Activated CD4-positive, CD25-positive, alpha-beta regulatory T cell treated with anti-CD3 and anti-CD28 coated beads, Interleukin-2, amount 50 U/mL, for 72 hours (primary cell): ENCODE results near the gene POLR3G.

Experiments used
- DNase-seq: peaks from one replicate; pipeline ENCODE4 v3.0.0; 2021

The POLR3G gene, protein sequence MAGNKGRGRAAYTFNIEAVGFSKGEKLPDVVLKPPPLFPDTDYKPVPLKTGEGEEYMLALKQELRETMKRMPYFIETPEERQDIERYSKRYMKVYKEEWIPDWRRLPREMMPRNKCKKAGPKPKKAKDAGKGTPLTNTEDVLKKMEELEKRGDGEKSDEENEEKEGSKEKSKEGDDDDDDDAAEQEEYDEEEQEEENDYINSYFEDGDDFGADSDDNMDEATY

DNA sequence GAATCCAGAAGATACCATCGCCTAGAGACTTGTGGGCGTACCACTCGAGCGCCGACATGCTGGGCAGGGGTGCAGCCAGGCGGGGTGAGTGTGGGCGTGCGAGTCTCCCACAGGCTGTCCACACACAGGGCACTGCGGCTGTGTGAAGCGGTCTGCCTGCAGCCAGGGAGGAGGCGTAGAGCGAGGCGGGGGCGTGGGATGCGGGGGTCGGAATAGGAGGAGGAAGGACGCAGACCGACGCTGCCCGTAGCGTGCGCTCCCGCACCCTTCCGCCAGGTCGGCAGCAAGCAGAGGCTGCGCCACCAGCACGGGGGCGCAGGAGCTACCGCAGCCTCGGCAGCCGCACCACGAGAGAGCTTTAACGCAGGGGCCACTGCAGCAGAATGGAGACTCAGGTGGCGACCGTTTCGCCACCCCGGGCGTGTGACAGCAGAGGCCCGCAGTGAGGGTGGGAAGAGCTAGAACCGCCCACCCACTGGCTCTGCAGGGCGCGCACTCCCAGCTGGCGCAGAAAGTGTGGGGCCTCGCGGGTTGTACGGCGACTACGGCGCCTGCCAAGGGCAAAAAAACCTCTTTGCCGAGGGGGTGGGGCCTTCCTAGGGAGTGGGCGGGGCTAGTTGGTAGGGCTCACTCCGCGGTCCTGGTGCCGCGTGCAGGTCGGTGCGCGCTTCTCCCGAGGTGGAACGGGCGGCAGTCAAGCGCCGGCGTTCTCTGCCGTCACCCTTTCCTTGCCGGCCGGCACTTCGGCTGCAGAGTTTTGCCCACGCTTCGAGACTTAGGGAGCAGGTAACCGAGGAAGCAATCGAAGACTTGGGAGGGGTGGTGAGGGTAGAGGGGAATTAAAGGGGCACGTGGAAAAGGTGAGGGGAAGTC is at the start of gene POLR3G, which contains the start of gene MBLAC2:
POLR3G (plus strand) TSS at position 630 of the 873 bp plus-strand sequence. CDS start 10,704 bp downstream, outside the sequence.
MBLAC2 (minus strand) TSS at position 537 of the 873 bp plus-strand sequence; CDS start at position 58, 479 bp downstream.
- peak; percentile 88 for DNase-seq

DNA sequence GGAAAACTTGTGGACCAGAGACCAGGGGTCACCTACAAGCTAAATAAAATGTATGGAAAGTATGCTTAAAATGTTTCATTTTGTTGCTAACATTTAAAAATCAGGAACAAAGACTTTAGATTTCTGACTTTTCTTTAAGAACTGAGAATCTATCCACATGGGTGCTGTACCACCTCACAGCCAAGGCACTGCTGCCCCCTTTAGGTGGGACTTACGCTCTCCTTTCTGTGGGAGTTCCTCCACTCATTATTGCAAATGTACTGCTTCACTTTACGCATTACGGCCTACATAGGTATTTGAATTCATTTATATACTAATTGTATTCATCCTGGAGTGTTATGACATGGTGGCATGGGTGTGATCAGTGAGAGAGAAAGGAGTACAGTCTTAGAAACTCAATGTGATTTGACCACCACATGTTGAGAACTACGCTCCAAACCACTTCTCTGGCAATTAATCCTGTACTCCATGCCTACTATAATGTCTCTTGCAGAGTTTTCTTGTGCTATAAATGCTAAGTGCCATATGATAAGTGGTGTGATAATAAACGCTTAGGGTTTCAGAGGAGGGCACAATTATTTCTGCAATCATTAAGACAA is 40.4 kb upstream of the POLR3G start:
- no peak for DNase-seq

DNA sequence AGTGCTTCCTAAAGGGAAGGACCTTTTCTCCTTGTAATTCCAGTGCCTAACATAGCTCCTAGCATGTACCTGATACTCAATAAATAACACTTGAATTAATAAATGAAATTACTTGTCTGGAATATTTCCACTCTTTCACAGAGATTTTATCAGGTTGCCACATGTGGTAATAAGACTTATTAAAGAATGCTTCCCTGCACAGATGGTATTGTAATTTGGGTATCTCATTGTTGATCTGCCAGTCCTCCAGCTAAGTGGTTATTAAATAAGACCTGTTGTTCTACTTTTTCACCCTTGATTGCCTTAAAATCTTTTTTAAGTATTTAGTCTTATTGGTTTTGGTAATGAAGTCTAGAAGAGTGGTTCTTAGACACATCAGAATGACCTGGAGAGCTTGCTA is 37.0 kb upstream of the POLR3G start:
- DNase-seq, result no peak

DNA sequence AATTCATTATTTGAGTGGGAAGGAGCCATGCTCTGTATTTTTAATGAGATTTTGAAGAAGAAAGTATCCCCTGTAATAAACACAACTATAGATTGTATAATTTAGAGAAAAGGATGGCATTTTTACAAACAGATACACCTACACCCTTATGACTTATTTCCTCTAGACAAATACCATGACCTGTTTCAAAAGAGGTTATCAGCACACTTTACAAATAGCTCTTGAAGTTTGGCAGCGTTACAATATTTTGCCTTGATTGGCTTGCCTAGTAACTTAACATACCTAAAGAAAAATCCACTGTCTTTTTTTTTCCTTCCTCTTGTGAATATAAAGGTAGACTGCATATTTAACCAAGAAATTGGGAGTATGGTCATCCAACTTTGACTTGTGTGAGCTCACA is 36.6 kb upstream of the POLR3G start:
- DNase-seq, result no peak

DNA sequence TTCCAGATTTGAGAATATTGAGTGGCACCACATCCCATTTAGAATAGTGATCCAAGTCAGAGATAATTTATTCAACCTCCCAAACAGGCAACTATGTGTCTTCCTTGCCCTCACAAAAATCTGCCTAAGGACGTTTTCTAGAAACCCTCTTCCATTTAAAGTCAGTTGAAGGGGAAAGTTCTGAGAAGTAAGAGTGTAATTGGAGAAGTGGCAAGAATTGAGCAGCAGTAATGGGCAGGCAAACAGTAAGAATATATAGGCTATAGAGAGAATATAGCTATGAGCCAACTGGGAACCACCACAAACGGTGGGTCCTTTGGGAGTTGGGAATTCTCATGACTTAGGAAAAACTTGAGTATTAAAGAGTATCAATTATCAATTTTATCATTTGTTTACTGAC is 34.0 kb upstream of the POLR3G start:
- DNase-seq, result no peak

DNA sequence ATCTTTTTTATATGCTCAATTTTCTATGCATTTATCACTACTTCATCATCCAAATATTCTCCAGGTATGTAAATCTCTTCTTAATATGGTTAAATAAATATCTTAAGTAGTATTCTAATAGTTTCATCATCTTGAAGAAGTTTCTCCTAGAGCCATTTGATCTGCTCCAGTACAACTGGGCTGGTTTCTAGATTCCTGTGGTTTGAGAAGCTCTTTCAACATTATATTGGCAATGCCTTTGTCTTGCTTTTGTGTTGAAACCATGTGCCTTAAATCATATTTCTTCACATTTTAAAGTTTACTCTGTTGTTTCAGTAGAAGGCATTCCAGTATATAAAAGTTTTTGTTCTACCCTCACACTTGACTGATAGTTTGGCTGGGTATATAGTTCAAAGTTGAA is 27.7 kb upstream of the POLR3G start:
- no peak for DNase-seq

DNA sequence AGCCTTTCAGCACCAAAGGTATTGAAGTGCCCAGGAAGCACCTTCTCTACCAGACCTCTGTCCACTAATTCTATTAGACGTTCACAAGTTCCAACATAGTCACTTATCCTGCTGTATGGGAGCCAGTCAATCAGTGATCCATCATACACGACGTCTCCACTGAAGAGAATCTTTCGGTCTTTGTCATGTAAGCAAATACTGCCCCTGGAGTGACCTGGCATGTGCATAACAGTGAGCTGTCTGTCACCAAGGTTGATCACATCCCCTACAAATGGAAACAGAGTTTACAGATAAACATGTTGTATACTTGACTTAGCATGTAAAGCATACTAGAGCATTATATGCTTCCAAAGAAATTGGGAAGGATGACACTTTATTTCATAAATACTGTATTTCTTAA is 13.4 kb upstream of the POLR3G start:
- DNase-seq, result no peak

DNA sequence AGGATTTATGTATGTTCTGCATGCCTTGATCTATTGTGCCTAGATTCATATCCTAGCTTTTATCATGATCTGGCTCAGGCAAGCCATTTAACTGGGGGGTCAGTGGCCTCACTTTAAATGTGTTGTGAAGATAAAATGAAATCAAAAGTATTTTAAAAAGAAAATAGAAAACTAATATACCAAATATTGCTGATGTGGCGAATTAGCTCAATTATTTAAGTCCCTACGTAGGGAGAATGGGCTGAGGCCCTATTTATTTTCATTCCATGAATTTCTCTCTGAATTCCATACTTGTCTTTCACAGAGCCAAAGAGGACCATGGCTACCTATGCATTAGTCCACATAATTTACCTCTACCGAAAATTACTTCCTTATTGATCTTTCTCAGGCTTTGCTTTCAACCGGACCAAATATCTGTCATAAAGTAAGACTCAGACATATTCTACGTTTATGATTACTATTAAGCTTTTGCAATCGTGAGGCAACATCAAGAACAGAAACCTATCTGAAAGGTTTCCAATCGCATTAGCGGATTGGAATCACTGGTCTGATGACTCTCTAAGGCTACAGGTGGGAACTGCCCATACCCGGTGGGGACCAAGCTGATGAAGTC is 1.8 kb upstream of the POLR3G start:
- no peak for DNase-seq

DNA sequence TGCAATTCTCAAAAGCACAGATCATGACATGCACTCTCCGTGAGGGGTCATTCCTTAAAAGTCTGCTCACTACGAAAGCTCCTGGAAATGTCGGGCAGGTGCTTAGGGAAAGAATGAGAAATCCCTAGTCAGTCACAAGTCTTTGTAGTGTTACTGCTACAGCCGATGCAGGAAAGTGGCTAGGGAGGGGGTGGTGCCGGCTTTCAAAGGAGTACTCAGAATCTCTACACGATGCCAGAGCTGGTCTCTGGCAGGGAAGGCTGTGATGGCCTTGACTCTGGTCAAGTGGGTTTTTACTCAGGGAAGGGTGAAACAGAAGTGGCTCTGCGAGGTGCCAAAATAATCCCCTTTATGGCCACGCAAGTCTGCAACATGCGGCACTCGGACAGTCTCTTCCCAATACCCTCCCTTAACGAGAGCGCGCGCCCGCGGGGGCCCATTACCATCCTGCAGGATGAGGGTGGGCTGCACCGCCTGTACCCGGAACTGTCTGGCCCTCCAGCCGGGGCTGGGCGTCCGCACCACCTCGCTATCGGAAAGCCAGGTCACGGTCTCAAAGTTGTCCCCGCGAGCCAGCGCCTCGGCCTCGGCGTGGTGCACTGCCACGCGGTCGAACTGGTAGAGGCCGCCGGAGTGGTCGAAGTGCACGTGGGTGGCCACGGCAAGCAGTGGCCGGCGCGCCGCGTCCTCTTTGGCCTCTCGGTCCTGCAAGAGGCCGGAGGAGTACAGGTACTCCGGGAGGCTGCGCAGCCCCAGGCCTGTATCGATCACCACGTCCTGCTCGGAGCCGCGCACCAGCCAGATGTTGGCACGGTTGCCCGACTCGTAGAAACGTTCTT is 1.0 kb upstream of the POLR3G start:
- DNase-seq, result no peak

DNA sequence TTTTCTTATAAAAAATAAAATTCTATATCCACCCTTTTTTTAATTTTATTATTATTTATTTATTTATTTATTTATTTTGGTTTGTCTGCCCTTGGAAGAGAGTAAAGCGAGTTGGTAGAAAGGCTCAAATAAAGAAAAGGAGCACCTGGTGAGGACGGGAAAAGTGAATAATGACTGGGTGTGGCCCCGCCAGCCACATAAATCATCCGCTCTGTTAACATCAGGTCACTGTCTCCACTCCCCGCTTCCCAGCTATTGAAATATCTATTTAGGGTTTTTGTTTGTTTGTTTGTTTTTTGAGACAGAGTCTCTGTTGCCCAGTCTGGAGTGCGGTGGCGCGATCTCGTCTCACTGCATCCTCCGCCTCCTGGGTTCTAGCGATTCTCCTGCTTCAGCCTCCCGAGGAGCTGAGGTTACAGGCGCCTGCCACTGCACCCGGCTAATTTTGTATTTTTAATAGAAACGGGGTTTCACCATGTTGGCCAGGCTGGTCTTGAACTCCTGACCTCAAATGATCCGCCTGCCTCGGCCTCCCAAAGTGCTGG is 844 bp downstream of the POLR3G start:
- no peak for DNase-seq

DNA sequence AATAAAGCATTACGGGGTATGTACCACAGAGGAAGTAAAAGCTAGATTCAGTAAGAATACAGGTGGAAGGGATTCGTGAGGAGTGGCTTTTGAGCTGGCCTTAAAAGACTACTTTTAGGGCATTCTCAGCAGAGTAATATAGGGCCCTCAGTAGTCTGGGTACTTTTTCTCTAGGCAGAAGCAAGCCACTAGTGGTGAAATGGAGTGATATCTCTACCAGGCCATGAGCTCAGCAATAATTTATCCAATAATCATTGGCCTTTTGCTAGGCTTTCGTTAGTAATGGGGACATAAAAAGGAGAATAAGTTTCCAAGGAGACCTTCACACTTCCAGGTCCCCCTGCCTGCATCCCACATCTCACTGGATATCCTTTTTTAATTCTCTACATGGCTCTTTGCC is 1.7 kb downstream of the POLR3G start:
- no peak for DNase-seq

DNA sequence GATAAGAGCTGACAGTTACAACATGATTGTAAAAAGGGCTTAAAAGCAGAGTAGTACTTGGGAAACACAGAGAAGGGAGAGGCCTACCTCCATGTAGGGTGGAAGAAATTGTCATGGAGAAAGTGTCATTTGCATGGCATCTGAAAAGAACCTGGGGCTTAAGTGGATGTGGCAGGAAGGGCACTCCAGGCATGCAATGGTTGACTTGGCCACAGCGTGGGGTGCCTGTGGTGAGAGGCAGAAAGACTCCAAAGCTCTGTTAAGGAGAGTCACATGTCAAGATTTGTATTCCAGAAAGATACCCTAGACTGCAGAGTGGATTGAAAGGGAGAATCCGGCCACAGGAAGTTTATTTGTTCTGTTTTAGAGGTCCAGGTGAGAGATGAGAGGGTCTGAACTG is 2.4 kb downstream of the POLR3G start:
- DNase-seq, result no peak

DNA sequence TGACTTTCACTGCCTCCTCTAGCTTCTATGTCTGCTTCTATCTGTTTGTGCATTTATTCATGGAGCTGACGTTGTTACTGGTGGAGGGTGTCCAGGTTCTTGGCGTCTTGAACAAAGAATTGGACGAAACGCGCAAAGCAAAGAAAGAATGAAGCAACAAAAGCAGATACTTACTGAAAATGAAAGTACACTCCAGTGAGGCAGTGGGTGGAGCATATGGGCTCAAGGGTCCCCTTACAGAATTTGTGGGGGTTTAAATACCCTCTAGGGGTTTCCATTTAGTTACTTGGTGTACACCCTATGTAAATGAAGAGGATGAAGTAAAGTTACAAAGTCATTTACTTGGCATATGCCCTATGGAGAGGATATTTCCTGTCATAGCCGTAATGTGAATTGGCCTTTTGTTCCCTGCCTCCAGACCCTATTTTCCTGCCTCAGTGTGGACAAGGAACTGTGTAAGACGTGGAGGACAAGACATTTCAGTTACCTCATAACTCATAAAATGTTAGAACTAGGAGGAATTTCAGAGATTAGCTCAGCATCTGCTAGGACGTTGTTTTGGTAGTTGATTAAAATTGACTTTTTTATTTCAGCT is 3.1 kb downstream of the POLR3G start:
- no peak for DNase-seq

DNA sequence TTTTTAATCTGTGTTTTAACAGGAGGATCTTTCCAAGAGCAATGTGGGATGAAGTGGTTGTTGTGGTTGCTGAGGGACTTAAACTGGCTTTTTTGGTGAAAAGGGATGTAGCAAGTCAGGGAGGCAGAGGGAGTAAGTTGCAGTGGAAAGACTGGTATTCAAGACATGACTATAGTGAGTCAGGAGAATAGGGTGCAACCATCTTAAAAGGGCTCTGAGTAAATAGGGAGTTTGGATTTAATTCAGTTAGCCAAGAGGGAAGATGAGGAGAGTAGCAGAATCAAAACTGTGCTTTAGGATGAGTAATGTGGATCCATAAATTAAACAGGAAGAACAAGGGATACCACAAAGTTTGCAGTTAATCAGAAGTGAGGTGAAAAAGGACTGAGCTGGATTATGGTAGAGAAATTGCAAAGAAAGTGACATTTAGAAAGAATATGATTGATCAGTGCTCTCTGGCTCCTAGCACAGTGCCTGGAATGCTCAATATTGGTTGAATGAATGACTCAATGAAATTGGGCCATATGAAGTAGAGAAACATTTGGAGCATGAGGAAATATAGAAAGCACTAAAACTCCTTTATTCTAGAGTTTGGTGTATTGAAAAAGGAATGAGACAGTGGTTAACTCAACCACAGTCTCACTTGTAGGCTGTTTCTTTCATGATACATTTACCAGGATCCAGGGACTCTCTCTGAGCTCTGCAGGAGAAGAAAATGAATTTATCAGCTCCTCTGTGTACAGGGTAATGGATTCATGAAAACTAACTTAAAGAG is 5.1 kb downstream of the POLR3G start:
- DNase-seq, result no peak

DNA sequence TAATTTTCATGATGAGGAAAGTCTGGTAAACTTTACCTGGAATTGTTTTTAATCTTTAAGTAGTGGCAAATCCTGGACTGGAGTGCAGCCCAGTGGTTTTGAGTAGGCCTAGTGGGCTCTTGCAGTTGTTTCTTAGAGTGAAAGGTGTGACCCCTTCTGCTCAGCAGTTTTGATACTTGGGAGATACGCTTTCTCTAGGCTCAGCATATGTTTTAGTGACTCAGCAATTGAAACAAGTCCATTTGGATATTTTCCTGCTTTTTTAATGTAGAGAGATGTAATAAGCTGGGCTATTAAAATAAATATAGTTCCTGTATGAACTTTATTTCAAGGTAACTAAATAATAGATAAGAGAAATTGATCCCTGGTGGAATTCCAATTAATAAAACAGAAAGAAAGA is 6.0 kb downstream of the POLR3G start:
- DNase-seq, result no peak

DNA sequence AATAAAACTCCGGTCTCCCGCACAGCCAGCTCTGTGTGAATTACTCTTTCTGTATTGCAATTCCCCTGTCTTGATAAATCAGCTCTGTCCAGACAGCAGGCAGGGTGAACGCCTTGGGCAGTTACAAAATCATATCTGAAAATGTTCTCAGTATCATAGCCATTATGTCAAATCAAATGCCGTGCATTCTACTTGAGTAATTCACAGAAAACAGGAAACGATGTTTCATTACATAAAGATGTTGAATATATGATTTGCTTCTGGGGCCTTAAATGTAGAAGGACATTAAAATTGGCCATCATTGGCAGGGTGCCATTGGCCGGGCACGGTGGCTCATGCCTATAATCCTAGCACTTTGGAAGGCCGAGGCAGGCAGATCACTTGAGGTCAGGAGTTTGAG is 8.5 kb downstream of the POLR3G start:
- no peak for DNase-seq

DNA sequence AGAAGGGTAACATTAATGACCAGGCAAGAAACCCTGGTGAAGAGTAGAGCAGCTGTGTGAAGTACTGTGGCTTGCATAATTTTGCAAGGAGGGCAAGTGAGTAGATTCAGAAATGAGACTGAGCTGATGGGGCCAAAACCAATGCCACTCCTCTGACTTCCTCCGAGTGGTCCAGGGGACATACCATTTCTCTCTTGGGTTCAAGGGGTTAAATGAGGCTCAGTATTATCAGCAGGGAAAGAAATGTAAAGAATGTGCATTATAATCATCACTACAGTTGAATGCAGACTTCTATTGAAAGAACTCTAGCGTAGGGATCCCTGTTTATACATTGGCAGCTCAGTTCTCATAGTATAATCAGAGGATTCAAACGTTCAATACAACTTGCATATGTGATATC is 9.9 kb downstream of the POLR3G start:
- DNase-seq, result no peak

DNA sequence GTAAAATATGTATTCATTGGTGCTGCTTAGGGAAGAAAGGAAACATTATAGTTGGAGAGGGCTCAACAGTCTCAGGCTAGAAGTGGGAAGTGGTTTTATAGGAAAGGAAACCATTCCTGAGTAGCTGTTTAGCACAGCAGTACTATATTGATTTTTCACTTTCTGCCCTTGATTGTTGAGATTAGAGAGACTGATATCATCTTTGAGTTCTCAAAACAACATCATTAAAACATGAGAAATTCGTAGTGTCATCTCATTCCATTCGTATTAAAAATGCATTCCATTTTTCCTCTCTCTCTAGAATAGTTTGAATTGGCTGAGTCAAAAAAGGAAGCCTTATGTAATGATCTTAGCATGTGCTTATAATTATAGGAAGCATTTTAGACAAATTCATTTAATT is 14.1 kb downstream of the POLR3G start:
- no peak for DNase-seq

DNA sequence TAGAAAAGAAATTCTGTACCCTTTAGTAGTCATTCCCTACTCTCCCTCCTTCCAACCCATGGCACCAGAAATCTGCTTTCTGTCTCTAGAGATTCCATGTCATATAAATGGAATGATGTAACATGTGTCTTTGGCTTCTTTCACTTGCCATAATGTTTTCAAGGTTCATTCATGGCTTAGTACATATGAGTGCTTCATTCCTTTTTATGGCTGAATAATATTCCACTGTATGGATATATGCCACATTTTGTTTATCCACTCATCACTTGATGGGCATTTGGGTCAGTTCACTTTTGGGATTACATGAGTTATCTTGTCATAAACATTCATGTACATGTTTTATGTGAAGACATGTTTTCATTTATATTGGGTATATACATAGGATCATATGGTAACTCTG is 19.4 kb downstream of the POLR3G start:
- no peak for DNase-seq

DNA sequence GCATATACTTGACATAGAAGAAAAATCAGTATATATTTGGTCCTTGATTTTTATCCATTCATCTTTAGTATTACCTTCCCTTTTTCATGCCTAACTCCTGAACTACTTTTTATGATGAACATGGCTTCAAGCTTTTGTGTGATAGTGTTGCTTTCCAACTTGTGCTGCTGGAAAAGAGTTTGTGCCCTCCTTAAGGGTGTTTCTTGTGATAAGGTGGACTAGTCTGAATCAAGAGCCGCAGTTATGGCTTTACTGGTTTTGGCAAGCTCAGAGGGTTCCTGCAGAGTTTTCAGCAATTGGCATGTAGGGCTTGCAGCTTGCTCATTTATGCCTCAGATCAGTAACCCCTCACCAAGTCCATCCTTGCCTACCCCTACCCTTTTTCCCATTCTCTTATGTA is 20.5 kb downstream of the POLR3G start:
- no peak for DNase-seq

DNA sequence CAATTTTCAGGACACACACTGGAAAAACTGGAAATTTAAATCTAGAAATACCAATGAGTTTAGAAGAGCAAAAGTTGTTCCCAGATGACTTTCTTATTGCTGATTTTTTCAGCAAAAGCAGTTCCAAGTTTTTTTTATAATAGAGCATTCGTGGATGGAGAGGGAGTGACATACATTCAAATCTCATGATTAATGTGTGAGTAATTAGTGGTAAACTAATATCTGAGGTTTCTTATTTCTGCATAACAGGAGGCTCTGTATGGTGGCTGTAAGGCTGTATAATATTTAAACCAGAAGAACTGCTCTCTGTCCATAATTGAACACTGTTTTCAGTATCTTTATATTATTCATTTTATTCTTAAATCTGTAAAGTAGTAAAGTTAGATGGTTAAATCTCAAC is 28.9 kb downstream of the POLR3G start:
- DNase-seq, result no peak
